Naive thymus-derived CD4-positive, alpha-beta T cell (primary cell): ENCODE data around the gene IL19. TPM values are rescaled to one million over a fixed set of nuclear protein-coding genes. Genes with fewer than 3 reads are reported as not detected.
A peak's percentile ranks its signal among the peaks of the same experiment; 100 is the strongest.

Experiments used
- ATAC-seq: fragments of 150-1000 bp; cut with Tn5 transposase; 2 replicates; pipeline ENCODE4 v1.10.0; 2021; ENCODE audit warnings: mild to moderate bottlenecking, moderate library complexity
- CTCF ChIA-PET: fragments of 350-600 bp; sonication (Branson Sonifier 250); formaldehyde crosslinking; loops from one replicate; lab custom pipeline; 2021; ENCODE audit warnings: antibody characterized with exemption; lab: Charles Lee
- POLR2A ChIA-PET: fragments of 350-600 bp; sonication (Branson Sonifier 250); formaldehyde crosslinking; loops from one replicate; lab custom pipeline; 2021; ENCODE audit warnings: antibody characterized with exemption, inconsistent platforms; lab: Charles Lee
- DNase-seq, 9 donors: peaks; one replicate each; pipeline versions ENCODE4 v3.0.0 to v3.0.0-alpha.2; 2020 to 2022; ENCODE audit warnings: mixed read lengths in 1 of 9
- H3K27ac ChIP-seq: one replicate; pipeline ENCODE4 v1.7.0; 2013; ENCODE audit warnings: mild to moderate bottlenecking, low read depth, low read length, moderate library complexity
- H3K27me3 ChIP-seq, 2 donors: one replicate each; pipeline ENCODE4 v1.7.0; 2013; ENCODE audit warnings: low read length in 2 of 2, mild to moderate bottlenecking in 2 of 2, moderate library complexity in 2 of 2; ENCODE audit not compliant: control insufficient read depth in 2 of 2, insufficient read depth in 2 of 2
- H3K36me3 ChIP-seq, 3 experiments: 1 replicate in 2 of 3; 2 replicates in 1 of 3; pipeline ENCODE4 v1.7.0; 2013; ENCODE audit warnings: low read length in 3 of 3, mild to moderate bottlenecking in 3 of 3, moderate library complexity in 1 of 3; ENCODE audit not compliant: insufficient read depth in 3 of 3, control insufficient read depth in 2 of 3
- H3K4me1 ChIP-seq, 2 donors: one replicate each; pipeline ENCODE4 v1.7.0; 2013; ENCODE audit warnings: low read length in 2 of 2, mild to moderate bottlenecking in 2 of 2, moderate library complexity in 1 of 2; ENCODE audit not compliant: control insufficient read depth in 2 of 2, insufficient read depth in 2 of 2
- H3K4me3 ChIP-seq: 2 replicates; pipeline ENCODE4 v1.7.0; 2013; ENCODE audit warnings: mild to moderate bottlenecking, low read length
- H3K9me3 ChIP-seq, 3 experiments: 1 replicate in 2 of 3; 2 replicates in 1 of 3; pipeline ENCODE4 v1.7.0; 2013; ENCODE audit warnings: low read length in 3 of 3; ENCODE audit not compliant: control insufficient read depth in 2 of 3
- H3K27ac Mint-ChIP-seq, 9 donors: one replicate each; pipeline ENCODE4 v1.8.0; 2020 to 2022; ENCODE audit warnings: mixed read lengths in 9 of 9, mild to moderate bottlenecking in 8 of 9, moderate library complexity in 5 of 9, inconsistent platforms in 2 of 9
- H3K27me3 Mint-ChIP-seq, 5 donors: one replicate each; pipeline ENCODE4 v1.8.0; 2021 to 2022; ENCODE audit warnings: mixed read lengths in 5 of 5, mild to moderate bottlenecking in 1 of 5
- H3K36me3 Mint-ChIP-seq, 5 donors: one replicate each; pipeline ENCODE4 v1.8.0; 2020 to 2022; ENCODE audit warnings: mixed read lengths in 5 of 5, mild to moderate bottlenecking in 3 of 5, inconsistent platforms in 1 of 5
- H3K4me1 Mint-ChIP-seq, 7 donors: one replicate each; pipeline ENCODE4 v1.8.0; 2020 to 2022; ENCODE audit warnings: mixed read lengths in 7 of 7, mild to moderate bottlenecking in 3 of 7, inconsistent platforms in 1 of 7
- H3K4me3 Mint-ChIP-seq, 10 donors: one replicate each; pipeline ENCODE4 v1.8.0; 2020 to 2022; ENCODE audit warnings: mild to moderate bottlenecking in 10 of 10, mixed read lengths in 10 of 10, moderate library complexity in 6 of 10, inconsistent platforms in 2 of 10
- H3K9me3 Mint-ChIP-seq, 11 donors: one replicate each; pipeline ENCODE4 v1.8.0; 2020 to 2022; ENCODE audit warnings: mixed read lengths in 11 of 11, mild to moderate bottlenecking in 4 of 11, inconsistent platforms in 1 of 11, moderate library complexity in 1 of 11
- intact Hi-C, 2 donors: fragments of 100-400 bp; cut with micrococcal nuclease; formaldehyde crosslinking; loops; one replicate each; pipeline ENCODE4 v1.15.1; 2023
- polyA plus RNA-seq, 2 donors: library from polyadenylated mRNA; unstranded; fragments of 300-500 nt; fragmentation: Illumina TruSeq; gene quantifications; one replicate each; pipeline ENCODE4 v1.2.3, GENCODE V29; 2021
- total RNA-seq, 6 experiments: library from RNA in 5 of 6; stranded (reverse) in 5 of 6; gene quantifications; 1 replicate in 5 of 6; 2 replicates in 1 of 6; pipeline ENCODE4 v1.2.3 and lab custom pipeline; 2021 to 2026

IL19 gene
- total and polyA plus RNA-seq, 7 experiments from 2014 or later: not detected

DNA sequence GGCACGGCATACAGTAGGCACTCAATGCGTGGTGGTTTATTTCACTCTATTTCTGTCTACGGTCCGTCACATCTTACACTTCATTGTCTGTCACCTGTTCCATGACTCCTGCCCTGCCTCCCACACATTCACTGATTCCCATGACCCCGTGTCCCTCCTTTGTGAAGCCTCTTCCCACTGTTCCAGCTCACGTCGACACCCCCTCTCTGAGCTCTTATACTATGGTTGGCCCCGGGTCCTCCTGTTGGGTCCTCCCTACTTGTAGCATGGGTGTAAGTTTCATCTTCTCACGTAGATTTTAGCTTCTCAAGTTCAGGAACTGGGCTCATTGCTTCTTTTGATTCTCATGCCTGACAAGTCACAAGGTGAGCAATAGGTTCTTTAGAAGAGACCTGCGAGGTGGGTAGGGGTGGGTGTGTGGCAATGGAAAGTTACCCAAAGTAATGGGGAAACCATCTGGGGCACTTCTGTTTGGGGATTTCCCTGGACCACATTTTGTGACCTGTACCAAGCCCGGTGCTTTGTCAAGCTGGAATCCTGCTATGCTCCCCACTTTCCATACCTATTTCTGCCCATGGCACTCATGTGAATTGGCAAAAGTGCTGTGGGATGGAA, 23.8 kb downstream of the IL19 start:
- ChIA-PET CTCF (interaction anchor here (0.6 to 1.6 kb wide), 4 partner anchors 9 to 60 kb away, joined by 3 to 6 read pairs (median 4); no protein-coding TSS in a partner anchor), POLR2A (interaction anchor here (0.7 to 2.6 kb wide), 6 partner anchors 9 to 56 kb away, joined by 3 to 14 read pairs (median 4); partner anchors contain the start of gene IL10)
- Histone ChIP-seq H3K27me3 (no peaks in the 10 kb centered on the region), H3K36me3 (no peaks in the 10 kb centered on the region), H3K4me1 (peaks cover 26 to 32% of the 10 kb centered on the region in 2 donors), H3K4me3 (no peak overlapping the region), H3K9me3 (no peaks in the 10 kb centered on the region), H3K27ac (no peak overlapping the region)
- peaks cover 22 to 66% (median 54%) of the 10 kb centered on the region in 7 donors for H3K4me1 Mint-ChIP-seq
- H3K27ac Mint-ChIP-seq: peak overlapping the region in 6 of 9 donors; percentile 4 to 86 (median 62)
- intact Hi-C loops: no loop called here
- no peak for DNase-seq
- peak overlapping the region in 4 of 10 donors; percentile 1 to 44 (median 36) for H3K4me3 Mint-ChIP-seq
- H3K27me3 Mint-ChIP-seq: peaks cover 0 to 50% (median 0%) of the 10 kb centered on the region in 5 donors
- peaks cover 0 to 5% (median 0%) of the 10 kb centered on the region in 5 donors for H3K36me3 Mint-ChIP-seq
- H3K9me3 Mint-ChIP-seq: no peaks in the 10 kb centered on the region
- peak; percentile 33 for ATAC-seq

DNA sequence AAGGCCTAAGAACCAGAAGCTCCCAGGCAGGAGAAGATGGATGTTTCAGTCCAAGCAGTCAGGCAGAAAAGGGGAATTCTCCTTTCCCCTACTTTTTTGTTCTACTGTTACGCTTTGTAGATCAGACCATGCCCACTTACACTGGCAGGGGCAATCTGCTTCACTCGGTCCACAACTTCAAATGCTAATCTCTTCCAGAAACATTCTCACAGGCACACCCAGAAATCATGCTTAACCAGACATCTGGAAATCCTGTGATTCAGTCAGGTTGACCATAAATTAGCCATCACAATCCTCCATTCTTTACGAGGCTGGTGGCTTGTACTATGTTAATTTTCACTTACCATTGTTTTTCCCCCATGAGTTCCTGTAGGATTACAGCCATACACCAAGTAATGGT, 25.5 kb downstream of the IL19 start:
- ChIA-PET CTCF (interaction anchor here (1.6 kb wide), 1 partner anchor 13 kb away, joined by 6 read pairs; no protein-coding TSS in a partner anchor), POLR2A (interaction anchor here (1.0 to 2.6 kb wide), 2 partner anchors 8 to 12 kb away, joined by 5 to 14 read pairs; no protein-coding TSS in a partner anchor)
- no peak for ATAC-seq
- intact Hi-C loops: no loop called here
- peak overlapping the region in 1 of 9 donors; percentile 24 for H3K27ac Mint-ChIP-seq
- H3K9me3 Mint-ChIP-seq: no peaks in the 10 kb centered on the region
- no peak overlapping the region for H3K4me3 Mint-ChIP-seq
- H3K4me1 ChIP-seq: peaks cover 22 to 31% of the 10 kb centered on the region in 2 donors
- no peak overlapping the region for H3K4me3 ChIP-seq
- no peak overlapping the region for H3K27ac ChIP-seq
- H3K9me3 ChIP-seq: no peaks in the 10 kb centered on the region
- peaks cover 21 to 65% (median 51%) of the 10 kb centered on the region in 7 donors for H3K4me1 Mint-ChIP-seq
- H3K36me3 ChIP-seq: no peaks in the 10 kb centered on the region
- peaks cover 0 to 43% (median 0%) of the 10 kb centered on the region in 5 donors for H3K27me3 Mint-ChIP-seq
- no peak for DNase-seq
- H3K27me3 ChIP-seq: no peaks in the 10 kb centered on the region
- H3K36me3 Mint-ChIP-seq: peaks cover 0 to 5% (median 0%) of the 10 kb centered on the region in 5 donors

DNA sequence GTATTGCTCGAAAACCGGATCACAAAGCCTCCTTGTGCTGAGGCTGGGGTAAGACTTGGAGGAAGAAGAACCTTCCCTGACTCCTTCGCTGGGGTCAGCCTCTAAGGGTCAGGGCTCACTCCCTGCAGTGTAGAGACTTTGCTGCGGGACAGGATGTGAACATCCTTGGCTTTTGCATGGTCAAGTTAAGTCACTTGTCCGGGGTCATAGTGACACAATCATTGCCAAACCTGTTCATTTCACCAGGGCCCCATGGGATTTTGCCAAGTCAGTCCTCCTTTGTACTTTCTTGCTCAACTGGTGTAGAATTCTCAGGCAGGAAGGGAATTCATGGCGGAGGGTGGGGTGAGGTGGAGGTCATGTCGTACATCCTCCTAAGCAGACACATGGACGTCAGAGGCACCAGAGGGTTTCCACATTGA, 26.4 kb downstream of the IL19 start:
- intact Hi-C loops: no loop called here
- no peak overlapping the region for H3K4me3 Mint-ChIP-seq
- Histone ChIP-seq H3K4me1 (peaks cover 13 to 27% of the 10 kb centered on the region in 2 donors), H3K9me3 (no peaks in the 10 kb centered on the region), H3K27me3 (no peaks in the 10 kb centered on the region), H3K4me3 (no peak overlapping the region), H3K27ac (no peak overlapping the region), H3K36me3 (no peaks in the 10 kb centered on the region)
- DNase-seq (no peak), ATAC-seq (peak; percentile 48)
- H3K9me3 Mint-ChIP-seq: peaks cover 0 to 2% (median 0%) of the 10 kb centered on the region in 11 donors
- peaks cover 0 to 5% (median 0%) of the 10 kb centered on the region in 5 donors for H3K36me3 Mint-ChIP-seq
- ChIA-PET POLR2A (no interaction called here), CTCF (interaction anchor here (1.2 to 1.9 kb wide), 2 partner anchors 11 to 62 kb away, joined by 4 to 10 read pairs; no protein-coding TSS in a partner anchor)
- H3K27ac Mint-ChIP-seq: peak overlapping the region in 1 of 9 donors; percentile 66
- peaks cover 23 to 66% (median 51%) of the 10 kb centered on the region in 7 donors for H3K4me1 Mint-ChIP-seq
- H3K27me3 Mint-ChIP-seq: peaks cover 0 to 48% (median 0%) of the 10 kb centered on the region in 5 donors

DNA sequence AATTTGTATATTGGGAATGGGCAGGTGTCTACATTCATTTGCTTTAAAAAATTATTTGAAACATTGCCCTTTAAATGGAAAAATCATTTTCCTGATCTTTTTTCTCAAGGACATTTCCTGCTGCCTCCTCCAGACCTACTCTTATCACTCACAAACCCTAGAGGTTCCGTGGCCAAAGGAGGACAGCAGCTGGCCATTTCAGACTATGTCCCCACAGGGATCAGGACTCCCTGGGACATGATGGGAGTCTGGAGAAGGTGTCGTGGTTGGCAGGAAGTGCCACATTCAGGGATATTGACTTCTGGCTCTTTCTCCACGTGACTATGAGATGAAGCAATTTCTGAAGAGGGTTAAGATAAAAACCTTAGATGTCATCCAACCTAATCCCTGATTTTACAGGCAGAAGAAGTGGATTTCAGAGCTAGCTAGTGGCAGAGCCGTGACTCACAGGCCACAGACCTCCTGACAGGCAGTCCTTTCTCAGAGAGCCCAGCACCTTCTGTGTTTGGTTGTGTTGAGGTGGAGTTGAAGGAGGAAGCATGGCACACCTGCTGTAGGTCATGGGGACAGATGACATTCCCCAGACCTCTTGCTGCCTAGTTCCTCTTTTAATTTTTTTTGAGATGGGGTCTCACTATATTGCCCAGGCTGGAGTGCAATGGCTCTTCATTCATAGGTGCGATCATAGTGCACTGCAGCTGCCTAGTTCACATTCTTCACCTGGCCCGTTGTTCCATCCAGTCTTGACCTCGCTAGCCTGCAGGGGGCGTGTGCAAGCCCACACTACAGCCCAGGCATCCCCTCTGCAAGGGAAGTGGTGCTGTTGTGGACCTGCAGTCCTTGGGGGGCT, 27.2 kb downstream of the IL19 start:
- intact Hi-C loops: no loop called here
- CTCF ChIA-PET: interaction anchor here (0.7 to 1.9 kb wide), 6 partner anchors 9 to 63 kb away, joined by 3 to 10 read pairs (median 4); no protein-coding TSS in a partner anchor
- H3K27me3 Mint-ChIP-seq: peaks cover 0 to 49% (median 0%) of the 10 kb centered on the region in 5 donors
- ATAC-seq: peak; percentile 35
- peak overlapping the region in 3 of 9 donors; percentile 50 to 70 (median 63) for H3K27ac Mint-ChIP-seq
- H3K36me3 Mint-ChIP-seq: peaks cover 0 to 5% (median 0%) of the 10 kb centered on the region in 5 donors
- no peaks in the 10 kb centered on the region for H3K36me3 ChIP-seq
- DNase-seq: peak in 2 of 9 donors; percentile 17 to 26
- no peak overlapping the region for H3K4me3 Mint-ChIP-seq
- no peaks in the 10 kb centered on the region for H3K27me3 ChIP-seq
- H3K4me1 Mint-ChIP-seq: peaks cover 24 to 66% (median 51%) of the 10 kb centered on the region in 7 donors
- H3K9me3 Mint-ChIP-seq: peaks cover 0 to 2% (median 0%) of the 10 kb centered on the region in 11 donors
- no peak overlapping the region for H3K4me3 ChIP-seq
- POLR2A ChIA-PET: interaction anchor here (0.5 to 1.9 kb wide), 3 partner anchors 25 to 62 kb away, joined by 3 to 6 read pairs (median 5); partner anchors contain the start of gene IL10
- no peaks in the 10 kb centered on the region for H3K9me3 ChIP-seq
- no peak overlapping the region for H3K27ac ChIP-seq
- H3K4me1 ChIP-seq: peaks cover 13 to 23% of the 10 kb centered on the region in 2 donors

DNA sequence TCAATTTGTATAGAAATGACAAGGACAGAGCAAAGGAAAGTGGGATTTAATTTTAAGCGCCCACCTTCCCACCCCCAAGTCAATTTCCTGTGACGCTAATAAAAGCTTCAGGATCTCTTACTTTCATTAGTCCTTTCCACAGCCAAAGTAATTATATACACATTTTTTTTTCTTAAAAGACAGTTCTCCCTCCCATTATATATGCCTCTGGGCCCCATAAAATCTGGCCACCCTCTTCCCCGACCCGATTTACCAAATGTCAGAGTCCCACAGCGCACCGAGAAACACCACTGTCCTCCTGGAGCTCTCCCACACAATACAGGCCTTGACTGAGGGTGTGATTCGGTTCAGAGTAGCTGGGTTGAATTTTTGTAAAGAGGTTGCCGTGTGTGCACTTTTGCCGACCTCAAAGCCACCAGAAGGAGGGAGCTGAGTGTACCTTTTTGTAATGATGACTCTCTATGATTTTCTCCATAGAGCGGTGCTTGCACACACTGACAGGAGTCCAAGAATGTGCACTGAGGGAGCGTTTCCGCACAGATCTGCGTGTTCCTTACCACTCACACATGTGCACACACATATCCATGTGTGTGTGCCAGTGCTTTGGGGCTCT, 27.9 kb downstream of the IL19 start:
- Histone ChIP-seq H3K4me3 (no peak overlapping the region), H3K27me3 (no peaks in the 10 kb centered on the region), H3K9me3 (no peaks in the 10 kb centered on the region), H3K27ac (no peak overlapping the region), H3K4me1 (peaks cover 15 to 24% of the 10 kb centered on the region in 2 donors), H3K36me3 (no peaks in the 10 kb centered on the region)
- H3K27ac Mint-ChIP-seq: peak overlapping the region in 5 of 9 donors; percentile 8 to 70 (median 63)
- peaks cover 0 to 5% (median 0%) of the 10 kb centered on the region in 5 donors for H3K36me3 Mint-ChIP-seq
- peaks cover 25 to 74% (median 56%) of the 10 kb centered on the region in 7 donors for H3K4me1 Mint-ChIP-seq
- peaks cover 0 to 2% (median 0%) of the 10 kb centered on the region in 11 donors for H3K9me3 Mint-ChIP-seq
- ChIA-PET CTCF (interaction anchor here (0.7 to 2.2 kb wide), 6 partner anchors 9 to 63 kb away, joined by 3 to 10 read pairs (median 6); no protein-coding TSS in a partner anchor), POLR2A (interaction anchor here (0.5 to 2.1 kb wide), 5 partner anchors 12 to 63 kb away, joined by 3 to 9 read pairs (median 5); partner anchors contain the start of gene IL10)
- intact Hi-C loops: no loop called here
- ATAC-seq: no peak
- H3K27me3 Mint-ChIP-seq: peaks cover 0 to 51% (median 0%) of the 10 kb centered on the region in 5 donors
- DNase-seq: no peak
- H3K4me3 Mint-ChIP-seq: peak overlapping the region in 1 of 10 donors; percentile 21
